Chondrocyte (in vitro differentiated cells): Measurements from ENCODE around the gene MAK. TPM values are rescaled to one million over a fixed set of nuclear protein-coding genes. Genes with fewer than 3 reads are reported as not detected.

ENCODE experiments used
- DNase-seq: peaks from one replicate; pipeline ENCODE4 v3.0.0; 2021; ENCODE audit warnings: mixed read lengths, low spot score
- H3K27ac Mint-ChIP-seq: one replicate; pipeline ENCODE4 v1.8.0; 2021; ENCODE audit warnings: mild to moderate bottlenecking, moderate library complexity, mixed read lengths; ENCODE audit not compliant: unreplicated experiment
- H3K27me3 Mint-ChIP-seq: 2 replicates; pipeline ENCODE4 v1.8.0; 2021; ENCODE audit warnings: low read depth, mixed read lengths
- H3K36me3 Mint-ChIP-seq: 2 replicates; pipeline ENCODE4 v1.8.0; 2021; ENCODE audit warnings: low read depth, mixed read lengths
- H3K4me1 Mint-ChIP-seq: 2 replicates; pipeline ENCODE4 v1.8.0; 2021; ENCODE audit warnings: low read depth, mild to moderate bottlenecking, mixed read lengths
- H3K4me3 Mint-ChIP-seq: one replicate; pipeline ENCODE4 v1.8.0; 2021; ENCODE audit warnings: mild to moderate bottlenecking, moderate library complexity, mixed read lengths; ENCODE audit not compliant: unreplicated experiment
- H3K9me3 Mint-ChIP-seq: 2 replicates; pipeline ENCODE4 v1.8.0; 2021; ENCODE audit warnings: low read depth, mixed read lengths
- CTCF ChIP-seq: fragments of 200-600 bp; sonication (generic); IDR thresholded peaks from 2 replicates; pipeline ENCODE4 v1.5.0; 2021; ENCODE audit warnings: antibody characterized with exemption, mild to moderate bottlenecking, moderate library complexity
- total RNA-seq: library from RNA; stranded (reverse); gene quantifications from 3 replicates; pipeline ENCODE4 v1.2.1, GENCODE V29; 2021

Gene MAK
- total RNA-seq, 1 donor from 2014 or later: not detected

DNA sequence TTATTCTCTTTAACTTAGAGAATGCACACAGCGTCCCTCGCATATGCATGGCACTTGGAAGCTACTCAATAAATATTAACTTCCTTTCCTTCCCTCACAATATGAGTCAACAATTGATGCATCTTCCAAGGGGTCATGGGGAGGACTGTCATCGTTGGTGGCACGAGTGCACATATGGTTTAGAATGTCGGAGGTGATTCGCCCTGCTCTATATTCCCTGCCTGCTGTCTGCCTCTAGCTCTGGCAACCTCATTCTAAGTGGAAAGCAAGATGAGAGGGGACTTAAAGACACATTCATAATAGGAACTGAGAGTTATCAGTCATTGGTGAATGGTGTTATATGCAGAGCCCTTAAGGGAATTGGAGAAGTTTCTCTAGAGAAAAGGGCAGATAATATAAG, 44.6 kb downstream of the MAK start:
- H3K9me3 Mint-ChIP-seq: no peaks in the 10 kb centered on the region

DNA sequence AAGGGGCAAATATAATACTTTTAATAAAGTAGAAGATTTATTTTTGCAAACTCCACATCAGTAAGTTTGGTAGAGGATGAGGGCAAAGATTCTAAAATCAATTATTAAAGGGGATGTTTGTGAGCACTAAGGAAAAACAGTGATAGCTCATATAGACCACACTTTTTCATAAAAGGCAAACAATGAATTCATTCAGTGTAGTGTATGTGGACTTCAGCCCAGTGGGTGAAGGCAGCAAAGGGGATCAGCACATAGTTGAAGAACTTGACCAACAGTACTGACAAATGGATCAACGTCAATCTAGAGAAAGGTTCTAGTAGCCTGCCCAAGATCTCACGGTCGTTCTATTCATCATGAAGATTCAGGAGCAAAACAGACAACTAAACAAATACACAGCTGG, 45.3 kb downstream of the MAK start:
- TF ChIP-seq CTCF: no peak
- no peaks in the 10 kb centered on the region for H3K9me3 Mint-ChIP-seq
- H3K4me1 Mint-ChIP-seq: no peaks in the 10 kb centered on the region
- no peak overlapping the region for H3K4me3 Mint-ChIP-seq
- H3K27me3 Mint-ChIP-seq: no peaks in the 10 kb centered on the region
- H3K36me3 Mint-ChIP-seq: peaks cover 2% of the 10 kb centered on the region
- no peak for DNase-seq
- no peak overlapping the region for H3K27ac Mint-ChIP-seq

More for the DNA sequence above, 44.6 kb downstream of the MAK start:
- no peak for TF ChIP-seq CTCF
- H3K36me3 Mint-ChIP-seq: peaks cover 2% of the 10 kb centered on the region
- no peak overlapping the region for H3K4me3 Mint-ChIP-seq
- DNase-seq: no peak
- H3K4me1 Mint-ChIP-seq: no peaks in the 10 kb centered on the region
- H3K27ac Mint-ChIP-seq: no peak overlapping the region
- no peaks in the 10 kb centered on the region for H3K27me3 Mint-ChIP-seq

DNA sequence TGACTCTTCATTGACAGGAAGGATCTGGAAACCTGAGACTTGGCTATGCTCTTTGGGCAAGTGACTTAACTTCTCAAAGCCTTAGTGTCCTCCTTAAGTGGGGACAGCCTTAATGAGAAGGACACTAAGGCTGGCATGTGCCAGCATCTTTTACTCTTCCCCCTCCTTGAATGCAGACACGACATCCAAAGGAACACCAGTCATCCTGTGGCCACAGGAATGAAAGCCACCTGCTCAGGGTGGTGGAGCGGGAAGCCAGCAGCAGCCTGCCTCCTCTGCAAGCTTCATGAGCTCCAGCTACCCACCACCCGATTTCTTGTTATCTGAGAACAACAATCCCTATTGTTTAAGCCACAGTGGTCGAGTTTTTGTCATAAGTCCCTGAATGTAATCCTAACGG, 46.2 kb downstream of the MAK start:
- no peaks in the 10 kb centered on the region for H3K27me3 Mint-ChIP-seq
- no peak for TF ChIP-seq CTCF

DNA sequence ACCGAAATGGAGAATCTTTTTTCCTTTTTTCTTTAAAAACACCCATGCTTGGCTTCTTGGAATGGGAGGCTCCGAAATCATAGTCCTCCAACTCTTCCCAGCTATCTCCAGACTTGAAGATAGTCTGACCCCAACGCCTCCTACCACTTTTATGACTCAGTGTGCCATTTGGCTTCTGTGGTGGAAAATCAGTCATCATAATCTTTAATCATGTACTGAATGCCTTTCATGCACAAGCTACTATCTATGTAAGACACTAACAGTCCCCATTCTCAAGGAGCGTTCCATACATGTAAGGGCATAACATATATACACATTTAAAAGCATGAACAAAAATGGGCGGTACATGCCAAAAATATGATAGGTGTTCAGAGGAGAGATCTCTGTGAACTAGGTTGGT, 46.7 kb downstream of the MAK start:
- H3K36me3 Mint-ChIP-seq: peaks cover 2% of the 10 kb centered on the region

More for the DNA sequence above, 46.2 kb downstream of the MAK start:
- no peak for DNase-seq
- Mint-ChIP-seq H3K9me3 (no peaks in the 10 kb centered on the region), H3K36me3 (peaks cover 2% of the 10 kb centered on the region), H3K27ac (no peak overlapping the region), H3K4me3 (no peak overlapping the region), H3K4me1 (no peaks in the 10 kb centered on the region)

DNA sequence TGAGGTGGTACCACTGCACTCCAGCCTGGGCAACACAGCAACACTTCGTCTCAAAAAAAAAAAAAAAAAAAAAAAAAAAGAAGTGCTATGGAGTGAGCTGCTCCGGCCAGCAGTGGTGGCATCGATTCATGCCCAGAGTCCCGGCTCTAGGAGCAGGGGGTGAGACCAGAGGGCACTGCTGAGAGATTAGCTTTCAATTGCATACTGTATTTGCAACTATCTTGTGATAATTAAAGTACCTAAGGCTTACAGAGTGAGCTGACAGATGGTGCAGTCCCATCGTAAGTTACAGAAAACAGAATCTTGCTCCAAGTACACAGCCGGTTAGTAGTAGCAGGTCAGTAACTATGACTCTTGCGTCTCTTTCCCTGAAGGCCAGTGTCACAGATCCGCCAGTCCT, 59.3 kb downstream of the MAK start:
- H3K4me1 Mint-ChIP-seq: no peaks in the 10 kb centered on the region
- no peak overlapping the region for H3K4me3 Mint-ChIP-seq
- TF ChIP-seq CTCF: no peak
- no peaks in the 10 kb centered on the region for H3K9me3 Mint-ChIP-seq
- no peak overlapping the region for H3K27ac Mint-ChIP-seq
- peaks cover 10% of the 10 kb centered on the region for H3K36me3 Mint-ChIP-seq
- no peaks in the 10 kb centered on the region for H3K27me3 Mint-ChIP-seq
- no peak for DNase-seq

More for the DNA sequence above, 46.7 kb downstream of the MAK start:
- no peak for TF ChIP-seq CTCF
- H3K4me1 Mint-ChIP-seq: no peaks in the 10 kb centered on the region
- DNase-seq: no peak
- no peak overlapping the region for H3K4me3 Mint-ChIP-seq
- no peak overlapping the region for H3K27ac Mint-ChIP-seq
- H3K9me3 Mint-ChIP-seq: no peaks in the 10 kb centered on the region
- no peaks in the 10 kb centered on the region for H3K27me3 Mint-ChIP-seq
